ENCODE measurements around the gene FBXW8. TPM values are rescaled to one million over a fixed set of nuclear protein-coding genes. Genes with fewer than 3 reads are reported as not detected.

Gene FBXW8
- total RNA-seq, 1 experiment from 2014 or later, result 15.3 TPM

DNA sequence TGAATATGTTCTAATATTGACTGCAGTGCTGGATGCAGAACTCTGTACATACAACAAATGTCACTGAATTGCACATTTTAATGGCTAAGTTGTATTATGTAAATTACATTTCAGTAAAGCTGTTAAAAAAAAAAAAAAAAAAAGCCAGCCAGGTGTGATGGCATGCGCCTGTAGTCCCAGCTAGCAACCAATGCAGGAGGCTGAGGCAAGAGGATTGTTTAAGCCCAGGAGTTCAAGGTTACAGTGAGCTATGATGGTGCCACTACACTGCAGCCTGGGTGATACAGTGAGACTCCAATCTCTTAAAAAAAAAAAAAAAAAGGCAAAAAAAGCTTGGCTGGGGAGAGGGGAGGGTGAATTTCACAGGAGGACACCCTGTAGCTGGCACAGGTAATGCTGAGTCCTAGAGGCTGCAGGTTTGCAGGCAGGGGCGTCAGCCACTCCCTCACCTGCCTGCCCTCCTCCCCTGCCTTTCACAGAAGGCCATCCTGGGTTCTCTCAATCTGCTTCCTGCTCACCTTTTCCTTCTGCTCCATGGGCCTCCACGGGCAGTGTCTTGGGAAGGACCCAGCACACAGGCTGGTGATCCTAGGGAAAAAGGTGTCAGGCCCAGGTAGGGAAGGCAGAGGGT is 147.8 kb downstream of the FBXW8 start:
- no peak overlapping the region for H3K23ac ChIP-seq (ENCODE audit: insufficient read length, low read depth, low read length)
- no peaks in the 10 kb centered on the region; a peak in 2 of 7 replicates for H3K36me3 Mint-ChIP-seq (ENCODE audit: insufficient read depth in 1 of 3, low read depth in 3 of 3)

More for the DNA sequence above, 147.8 kb downstream of the FBXW8 start:
- Histone ChIP-seq H2AK5ac (ENCODE audit: insufficient read length, low read length) (no peak overlapping the region), H3K4ac (ENCODE audit: low read depth, low read length) (no peak overlapping the region), H4K8ac (replicated peaks; ENCODE audit: insufficient read length, low read depth, low read length) (no peak overlapping the region), H3K79me1 (ENCODE audit: insufficient read depth, low read depth, low read length, poor library complexity, severe bottlenecking) (no peaks in the 10 kb centered on the region), H3K4me2 (ENCODE audit: insufficient read depth, insufficient read length, low read length) (no peak overlapping the region), H2AFZ (ENCODE audit: low read length) (no peak overlapping the region), H3T11ph (ENCODE audit: low read length) (no peak overlapping the region), H3K27me3 (ENCODE audit: insufficient read depth, low read length) (no peaks in the 10 kb centered on the region), H2BK5ac (ENCODE audit: insufficient read length, low read length) (no peak overlapping the region), H4K20me1 (ENCODE audit: control insufficient read depth, insufficient read depth, insufficient read length) (no peaks in the 10 kb centered on the region), H2BK20ac (ENCODE audit: low read depth, low read length, poor library complexity, severe bottlenecking) (no peak overlapping the region), H3K4me1 (ENCODE audit: insufficient read depth, low read length) (no peaks in the 10 kb centered on the region; the same call in 1 of the 2 replicates), H3K14ac (ENCODE audit: insufficient read depth, low read length) (no peak overlapping the region; the same call in 1 of the 2 replicates), H3K18ac (ENCODE audit: insufficient read length, low read depth, low read length) (no peak overlapping the region), H2BK15ac (ENCODE audit: low read depth, low read length) (no peak overlapping the region), H3K27ac (ENCODE audit: insufficient read length, low read depth, low read length) (no peak overlapping the region), H2BK12ac (ENCODE audit: insufficient read length, low read depth, low read length) (no peak overlapping the region), H2BK120ac (ENCODE audit: low read depth, low read length, poor library complexity, severe bottlenecking) (no peak overlapping the region), H3K23me2 (ENCODE audit: insufficient read length, low read depth, low read length, poor library complexity, severe bottlenecking) (no peaks in the 10 kb centered on the region), H4K5ac (ENCODE audit: insufficient read length, low read depth, low read length) (no peak overlapping the region), H3K56ac (ENCODE audit: insufficient read length, low read depth, low read length) (no peak overlapping the region), H3K9ac (ENCODE audit: extremely low read depth, insufficient read length, low read length) (no peak overlapping the region), H3K79me2 (ENCODE audit: insufficient read depth, low read length) (no peaks in the 10 kb centered on the region), H3K9me3 (ENCODE audit: control insufficient read depth, low read depth, low read length) (no peaks in the 10 kb centered on the region), H4K91ac (ENCODE audit: insufficient read length, low read depth, low read length) (no peak overlapping the region)
- Mint-ChIP-seq H3K4me1 (peaks cover 33 to 57% of the 10 kb centered on the region in 2 experiments), H3K9me3 (no peaks in the 10 kb centered on the region), H3K27ac (peak overlapping the region; percentile 29 to 76 (median 74); a peak in 3 of 7 replicates), H3K27me3 (ENCODE audit: low read depth) (peaks cover 2% of the 10 kb centered on the region), H3K4me3 (no peak overlapping the region)
- WGBS (ENCODE audit: extremely low coverage, insufficient read length, low lambda C conversion rate), result no CpG with 5 or more reads among the region's 3 CpGs
- TF ChIP-seq, protein P1, sequence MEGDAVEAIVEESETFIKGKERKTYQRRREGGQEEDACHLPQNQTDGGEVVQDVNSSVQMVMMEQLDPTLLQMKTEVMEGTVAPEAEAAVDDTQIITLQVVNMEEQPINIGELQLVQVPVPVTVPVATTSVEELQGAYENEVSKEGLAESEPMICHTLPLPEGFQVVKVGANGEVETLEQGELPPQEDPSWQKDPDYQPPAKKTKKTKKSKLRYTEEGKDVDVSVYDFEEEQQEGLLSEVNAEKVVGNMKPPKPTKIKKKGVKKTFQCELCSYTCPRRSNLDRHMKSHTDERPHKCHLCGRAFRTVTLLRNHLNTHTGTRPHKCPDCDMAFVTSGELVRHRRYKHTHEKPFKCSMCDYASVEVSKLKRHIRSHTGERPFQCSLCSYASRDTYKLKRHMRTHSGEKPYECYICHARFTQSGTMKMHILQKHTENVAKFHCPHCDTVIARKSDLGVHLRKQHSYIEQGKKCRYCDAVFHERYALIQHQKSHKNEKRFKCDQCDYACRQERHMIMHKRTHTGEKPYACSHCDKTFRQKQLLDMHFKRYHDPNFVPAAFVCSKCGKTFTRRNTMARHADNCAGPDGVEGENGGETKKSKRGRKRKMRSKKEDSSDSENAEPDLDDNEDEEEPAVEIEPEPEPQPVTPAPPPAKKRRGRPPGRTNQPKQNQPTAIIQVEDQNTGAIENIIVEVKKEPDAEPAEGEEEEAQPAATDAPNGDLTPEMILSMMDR (conservative IDR thresholded peaks at IDR 0.05), result no peak
- DNase-seq, result no peak
